ENCODE data around the gene MDH2.
"Not testable (repeated sequence)": the region's sequence is repeated elsewhere in the genome, so short reads cannot be mapped to it uniquely, and the experiment has no call there.

DNA sequence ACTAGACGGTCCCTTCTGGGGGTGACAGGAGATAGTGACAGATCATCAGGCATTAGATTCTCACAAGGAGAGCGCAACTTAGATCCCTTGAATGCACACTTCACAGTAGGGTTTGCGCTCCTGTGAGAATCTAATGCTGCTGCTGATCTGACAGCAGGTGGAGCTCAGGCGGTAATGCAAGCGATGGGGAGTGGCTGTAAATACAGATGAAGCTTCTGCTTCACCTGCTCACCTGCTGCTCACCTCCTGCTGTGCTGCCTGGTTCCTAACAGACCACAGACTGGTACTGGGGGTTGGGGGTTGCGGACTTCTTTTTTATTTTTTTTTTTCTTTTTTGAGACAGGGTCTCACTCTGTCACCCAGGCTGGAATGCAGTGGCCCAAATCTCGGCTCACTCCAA is 18.2 kb upstream of the MDH2 start:
- not testable (repeated sequence) for TF ChIP-seq CTCF (IDR thresholded peaks at IDR 0.05); POLR2A (IDR thresholded peaks at IDR 0.05; ENCODE audit: low read depth); POLR2AphosphoS5 (IDR thresholded peaks at IDR 0.05); EP300 (IDR thresholded peaks at IDR 0.05)
